Measurements from ENCODE around the gene UMODL1.

Gene UMODL1

DNA sequence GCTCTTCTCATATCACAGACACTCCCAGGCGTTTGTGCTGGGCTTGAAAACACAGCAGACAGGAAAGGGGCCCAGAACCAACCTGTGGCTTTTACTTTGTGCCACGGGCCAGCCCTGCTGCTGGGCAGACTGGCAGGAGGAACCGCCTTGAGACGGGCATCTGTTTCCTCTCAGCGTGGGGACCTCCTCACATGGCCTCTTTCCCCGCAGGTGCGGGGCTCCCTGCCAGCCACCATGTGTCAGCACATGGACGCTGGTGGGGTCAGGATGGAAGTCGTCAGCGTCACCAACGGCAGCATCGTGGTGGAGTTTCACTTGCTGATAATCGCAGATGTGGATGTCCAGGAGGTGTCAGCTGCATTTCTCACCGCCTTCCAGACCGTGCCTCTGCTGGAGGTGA, 47.8 kb downstream of the UMODL1 start:
- no peak for DNase-seq

DNA sequence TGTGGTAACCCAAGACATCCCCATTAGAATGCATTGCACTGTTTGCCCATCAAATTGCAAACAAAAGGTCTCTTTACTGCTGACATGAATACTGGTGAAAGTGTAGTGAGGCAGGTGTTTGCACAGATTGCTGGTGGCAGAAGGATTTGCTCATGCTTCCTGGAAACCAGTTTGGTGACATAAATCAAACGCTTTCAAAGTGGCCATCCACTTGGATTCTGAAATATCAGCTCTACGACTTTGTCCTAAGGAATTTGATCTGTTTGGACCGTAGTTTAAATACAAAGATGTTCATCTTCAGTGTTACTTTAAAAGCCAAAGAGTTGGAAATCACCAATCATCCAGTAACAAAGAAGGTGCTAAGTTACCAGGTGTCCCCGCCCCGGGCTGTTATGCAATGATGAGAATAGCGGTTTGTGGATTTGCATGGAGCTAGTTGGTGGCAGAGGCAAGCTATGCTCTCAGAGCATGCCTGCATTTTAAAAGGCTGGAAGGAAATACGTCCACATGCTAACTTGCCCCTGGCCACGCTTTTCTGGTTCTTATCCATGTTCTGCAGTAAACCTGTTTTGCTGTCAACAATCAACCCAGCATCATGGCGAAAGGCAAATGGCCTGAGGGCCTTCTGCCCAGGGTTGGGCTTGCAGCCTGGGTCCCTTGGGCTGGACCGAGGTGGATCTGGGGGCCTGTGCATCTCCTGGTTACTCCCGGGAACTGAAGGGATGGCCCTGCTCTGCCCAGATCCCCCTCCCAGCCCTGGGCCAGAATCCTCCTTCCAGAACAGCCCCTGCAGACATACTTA, 49.2 kb downstream of the UMODL1 start:
- DNase-seq, result no peak

GRCh38 chr21:42120903-42121535, 49.9 kb downstream of the UMODL1 start:
- DNase-seq, result no peak

DNA sequence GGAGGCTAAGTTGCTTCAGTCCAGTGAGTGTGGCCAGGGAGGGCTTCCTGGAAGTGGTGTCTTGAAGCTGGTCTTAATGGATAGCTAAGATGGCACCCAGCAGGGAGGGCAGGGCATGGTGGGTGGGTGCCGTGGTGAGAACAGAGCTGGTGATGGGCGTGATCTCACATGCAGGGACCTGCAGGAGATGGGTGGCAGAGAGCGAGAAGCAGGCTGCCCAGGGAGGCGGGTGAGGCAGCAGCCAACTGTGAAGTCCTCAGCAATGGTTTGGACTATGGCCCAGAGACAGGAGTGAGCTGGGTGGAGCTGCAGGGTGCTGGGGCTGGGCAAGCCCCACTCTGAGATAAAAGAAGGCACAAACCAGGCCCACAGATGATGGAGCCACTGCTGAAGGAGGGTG, 50.7 kb downstream of the UMODL1 start:
- DNase-seq, result no peak

GRCh38 chr21:42122398-42122797, 51.3 kb downstream of the UMODL1 start:
- no peak for DNase-seq

DNA sequence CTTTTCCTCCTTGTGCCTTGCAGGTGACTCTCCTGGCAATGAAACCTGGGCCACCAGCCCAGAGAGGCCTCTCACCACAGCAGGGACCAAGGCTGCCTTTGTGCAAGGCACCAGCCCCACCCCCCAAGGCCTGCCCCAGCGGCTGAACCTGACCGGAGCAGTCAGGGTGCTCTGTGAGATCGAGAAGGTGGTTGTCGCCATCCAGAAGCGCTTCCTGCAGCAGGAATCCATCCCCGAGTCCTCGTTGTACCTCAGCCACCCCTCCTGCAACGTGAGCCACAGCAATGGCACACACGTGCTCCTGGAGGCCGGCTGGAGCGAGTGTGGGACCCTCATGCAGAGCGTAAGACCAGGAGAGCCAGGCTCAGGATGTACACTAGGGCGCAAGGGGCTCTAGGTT, 51.7 kb downstream of the UMODL1 start:
- DNase-seq, result no peak

DNA sequence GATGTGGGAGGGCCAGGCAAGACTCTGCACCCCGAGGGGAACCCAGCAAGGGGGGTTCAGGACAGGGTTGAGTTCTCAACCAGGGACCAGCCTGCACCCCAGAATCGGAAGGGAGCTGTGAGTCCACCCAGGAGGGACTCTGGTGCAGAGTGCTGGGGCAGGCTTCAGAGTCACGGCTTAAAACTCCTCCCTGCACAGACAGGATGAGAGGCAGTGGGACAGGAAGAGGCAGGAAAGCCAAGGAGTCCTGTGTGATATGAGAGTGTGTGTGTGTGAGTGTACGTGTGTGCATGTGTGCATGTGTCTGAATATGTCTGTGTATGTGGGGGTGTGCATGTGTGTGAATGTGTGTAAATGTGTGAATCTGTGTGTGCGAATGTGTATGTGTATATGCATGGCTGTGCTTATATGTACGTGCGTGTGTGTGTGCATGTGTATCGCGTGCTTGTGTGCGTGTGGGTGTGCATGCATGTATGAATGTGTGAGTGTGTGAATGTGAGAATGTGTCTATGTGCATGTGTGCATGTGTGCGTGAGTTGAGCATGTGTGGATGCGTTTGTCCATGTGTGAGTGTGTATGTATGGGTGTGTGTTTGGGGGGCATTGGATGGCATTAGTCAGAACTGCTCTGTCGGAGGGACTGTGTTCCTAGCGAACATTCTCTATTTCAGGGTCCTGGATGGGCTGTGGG, 52.2 kb downstream of the UMODL1 start:
- DNase-seq, result no peak

DNA sequence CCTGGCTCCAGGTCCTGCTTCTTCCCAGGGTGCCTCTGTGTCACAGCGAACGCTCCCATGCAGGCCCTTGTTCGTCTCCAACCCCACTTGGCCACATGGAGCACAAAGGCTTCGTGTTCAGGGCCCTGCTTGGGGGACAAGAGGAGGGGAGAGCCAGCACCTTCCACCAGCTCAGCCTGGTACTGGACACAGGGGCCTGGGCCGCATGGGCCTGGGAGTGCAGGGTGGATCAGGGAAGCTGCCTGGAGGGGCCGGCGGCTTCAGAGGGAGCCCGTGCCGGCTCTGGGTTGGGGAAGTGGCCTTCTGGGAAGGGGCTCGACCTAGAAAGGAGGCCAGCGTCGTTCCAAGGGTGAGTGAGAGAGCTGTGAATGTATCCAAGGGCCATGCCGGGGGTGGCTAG, 53.0 kb downstream of the UMODL1 start:
- DNase-seq, result no peak

GRCh38 chr21:42124826-42125570, 53.9 kb downstream of the UMODL1 start:
- DNase-seq, result no peak

GRCh38 chr21:42125571-42126544, 54.7 kb downstream of the UMODL1 start:
- no peak for DNase-seq

DNA sequence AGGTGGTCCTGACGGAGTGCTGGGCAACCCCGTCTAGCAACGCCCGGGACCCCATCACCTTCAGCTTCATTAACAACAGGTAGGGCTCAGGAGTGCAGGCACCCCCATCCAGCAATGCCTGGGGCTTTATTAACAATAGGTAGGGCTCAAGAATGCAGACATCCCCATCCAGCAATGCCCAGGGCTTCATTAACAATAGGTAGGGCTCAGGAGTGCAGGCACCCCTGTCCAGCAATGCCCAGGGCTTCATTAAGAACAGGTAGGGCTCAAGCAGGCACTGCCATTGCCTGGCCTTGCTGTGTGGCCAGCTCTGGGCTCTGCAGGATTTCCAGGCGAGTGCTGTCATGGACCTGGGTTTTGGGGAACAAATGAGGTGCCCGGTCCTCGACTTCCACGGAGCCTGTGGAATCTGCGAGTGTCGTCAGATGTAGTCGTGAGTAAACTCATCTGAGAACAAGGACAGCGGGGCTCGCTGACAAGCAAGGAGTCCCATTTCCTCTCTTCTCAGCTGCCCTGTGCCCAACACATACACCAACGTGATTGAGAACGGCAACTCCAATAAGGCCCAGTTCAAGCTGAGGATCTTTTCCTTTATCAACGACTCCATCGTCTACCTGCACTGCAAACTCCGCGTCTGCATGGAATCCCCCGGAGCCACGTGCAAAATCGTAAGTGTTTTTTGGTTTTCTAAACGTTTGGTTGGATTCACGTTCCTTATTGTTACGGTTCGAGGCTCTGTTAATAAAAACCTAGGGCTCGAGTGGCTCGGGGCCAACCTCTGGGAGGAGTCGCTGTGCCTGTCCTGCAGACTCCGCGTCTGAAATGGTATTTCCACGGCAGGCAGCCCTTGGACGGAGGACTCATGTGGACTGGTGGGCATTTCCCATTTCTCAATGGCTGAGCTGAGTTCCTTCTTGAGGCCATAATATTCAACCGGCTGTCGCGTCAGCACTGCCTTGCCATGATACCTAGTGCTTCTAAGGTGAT, 56.3 kb downstream of the UMODL1 start:
- no peak for DNase-seq

DNA sequence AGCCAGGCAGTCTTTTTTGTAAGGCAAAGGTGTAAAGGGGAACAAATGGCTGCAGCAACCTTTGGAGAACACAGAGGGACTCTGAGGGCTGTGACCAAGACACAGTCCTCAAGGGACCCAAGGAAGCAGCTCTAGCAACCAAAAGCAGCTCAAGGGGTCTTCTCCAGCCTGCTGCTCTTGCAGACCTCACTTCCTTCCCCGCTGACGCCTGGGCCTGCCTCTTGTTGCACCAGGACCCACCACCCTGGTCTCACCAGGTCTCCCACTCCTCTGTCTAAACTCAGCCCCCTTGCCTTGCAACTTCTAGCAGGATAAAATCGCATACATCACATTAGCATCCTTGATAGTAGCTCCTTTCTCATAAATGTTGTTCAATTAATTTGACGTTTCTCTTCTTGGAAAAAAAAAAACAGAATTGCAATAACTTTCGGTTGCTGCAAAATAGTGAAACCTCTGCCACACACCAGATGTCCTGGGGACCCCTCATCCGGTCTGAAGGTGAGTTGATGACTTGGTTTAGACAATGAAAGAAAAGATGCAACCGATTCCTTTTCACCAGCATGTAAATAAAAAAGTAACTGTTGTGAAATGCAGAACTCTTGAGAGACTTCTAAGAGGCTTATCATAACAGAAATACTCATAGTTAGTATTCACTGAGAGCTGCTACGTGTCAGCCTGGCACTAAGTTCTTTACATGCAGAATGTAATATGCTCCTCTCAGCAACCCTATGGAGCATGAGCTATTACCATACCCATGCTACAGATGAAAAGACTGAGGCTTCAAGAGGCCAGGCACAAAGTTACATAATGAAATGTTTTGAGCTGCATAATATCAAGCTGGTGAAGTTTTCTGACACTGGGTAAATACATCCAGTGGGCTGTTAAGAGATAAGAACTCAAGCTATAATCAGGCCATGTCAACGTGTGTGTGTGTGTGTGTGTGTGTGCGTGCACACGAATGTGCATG, 58.5 kb downstream of the UMODL1 start:
- DNase-seq, result no peak

- no peak for DNase-seq
These were observed 59.3 kb downstream of the UMODL1 start for GRCh38 chr21:42130441-42130840.

- no peak for DNase-seq
These were observed 61.1 kb downstream of the UMODL1 start for GRCh38 chr21:42132183-42132582.

- DNase-seq, result no peak
These were observed 62.0 kb downstream of the UMODL1 start for GRCh38 chr21:42133131-42133530.

- DNase-seq, result no peak
These were observed 64.4 kb downstream of the UMODL1 start for GRCh38 chr21:42135386-42136052.

DNA sequence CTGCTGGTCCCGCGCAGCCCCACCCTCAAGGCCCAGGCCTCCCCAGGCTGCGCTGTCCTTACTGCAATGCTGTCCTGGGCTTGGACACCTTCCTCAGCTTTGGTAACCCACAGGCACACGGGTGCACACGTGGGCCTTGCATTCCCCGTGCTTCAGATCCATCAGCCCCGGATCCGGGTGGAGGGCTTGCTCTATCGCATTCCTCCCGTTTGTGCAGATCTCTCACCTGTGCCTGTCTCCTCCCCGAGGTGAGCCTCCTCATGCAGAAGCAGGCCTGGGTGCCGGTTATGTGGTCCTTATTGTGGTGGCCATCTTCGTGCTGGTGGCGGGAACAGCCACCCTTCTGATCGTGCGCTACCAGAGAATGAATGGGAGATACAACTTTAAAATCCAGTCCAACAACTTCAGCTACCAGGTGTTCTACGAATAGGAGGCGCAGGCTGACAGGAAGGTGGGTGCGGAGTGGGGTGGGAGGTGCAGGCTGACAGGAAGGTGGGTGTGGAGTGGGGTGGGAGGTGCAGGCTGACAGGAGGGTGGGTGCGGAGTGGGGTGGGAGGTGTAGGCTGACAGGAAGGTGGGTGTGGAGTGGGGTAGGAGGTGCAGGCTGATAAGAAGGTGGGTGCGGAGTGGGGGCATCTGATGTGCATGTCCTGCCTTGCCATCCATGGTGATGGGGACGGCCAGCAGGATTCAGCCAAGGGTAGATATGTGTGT, 66.2 kb downstream of the UMODL1 start:
- DNase-seq, result no peak
